ENCODE results near the gene HEBP2. TPM values are rescaled to one million over a fixed set of nuclear protein-coding genes. Genes with fewer than 3 reads are reported as not detected.

HEBP2 gene
- total RNA-seq, 2 donors from 2014 or later: 14.4 to 17.2 TPM

- Mint-ChIP-seq H3K9me3 (no peaks in the 10 kb centered on the region), H3K4me3 (no peak overlapping the region), H3K4me1 (ENCODE audit: low read depth in 2 of 2) (no peaks in the 10 kb centered on the region), H3K27ac (no peak overlapping the region), H3K36me3 (no peaks in the 10 kb centered on the region), H3K27me3 (peaks cover 0 to 5% of the 10 kb centered on the region in 2 donors)
- DNase-seq (ENCODE audit: low spot score): no peak
- peak in 1 of 2 donors; percentile 45 for ATAC-seq
Measured at GRCh38 chr6:138440758-138441357, 36.8 kb downstream of the HEBP2 start.

GRCh38 chr6:138441965-138442364 lies 37.9 kb downstream of the HEBP2 start:
- no peaks in the 10 kb centered on the region for H3K36me3 Mint-ChIP-seq
- no peak overlapping the region for H3K27ac Mint-ChIP-seq
- ATAC-seq: no peak
- no peak overlapping the region for H3K4me3 Mint-ChIP-seq
- no peaks in the 10 kb centered on the region for H3K9me3 Mint-ChIP-seq
- peaks cover 0 to 5% of the 10 kb centered on the region in 2 donors for H3K27me3 Mint-ChIP-seq
- H3K4me1 Mint-ChIP-seq (ENCODE audit: low read depth in 2 of 2): no peaks in the 10 kb centered on the region
- no peak for DNase-seq (ENCODE audit: low spot score)

GRCh38 chr6:138442663-138443062 lies 38.6 kb downstream of the HEBP2 start:
- Mint-ChIP-seq H3K4me1 (ENCODE audit: low read depth in 2 of 2) (no peaks in the 10 kb centered on the region), H3K4me3 (no peak overlapping the region), H3K9me3 (no peaks in the 10 kb centered on the region), H3K36me3 (no peaks in the 10 kb centered on the region), H3K27ac (no peak overlapping the region), H3K27me3 (peaks cover 0 to 5% of the 10 kb centered on the region in 2 donors)
- DNase-seq (ENCODE audit: low spot score): no peak
- no peak for ATAC-seq

GRCh38 chr6:138443979-138444378 lies 40.0 kb downstream of the HEBP2 start:
- no peak overlapping the region for H3K4me3 Mint-ChIP-seq
- DNase-seq (ENCODE audit: low spot score) (no peak), ATAC-seq (no peak)
- no peak overlapping the region for H3K27ac Mint-ChIP-seq
- H3K4me1 Mint-ChIP-seq (ENCODE audit: low read depth in 2 of 2): no peaks in the 10 kb centered on the region
- H3K27me3 Mint-ChIP-seq: peaks cover 0 to 5% of the 10 kb centered on the region in 2 donors
- no peaks in the 10 kb centered on the region for H3K9me3 Mint-ChIP-seq
- H3K36me3 Mint-ChIP-seq: no peaks in the 10 kb centered on the region

- Mint-ChIP-seq H3K27me3 (peaks cover 0 to 3% of the 10 kb centered on the region in 2 donors), H3K27ac (no peak overlapping the region), H3K36me3 (no peaks in the 10 kb centered on the region), H3K4me3 (no peak overlapping the region), H3K4me1 (ENCODE audit: low read depth in 2 of 2) (peaks cover 0 to 5% of the 10 kb centered on the region in 2 donors), H3K9me3 (no peaks in the 10 kb centered on the region)
- ATAC-seq (no peak), DNase-seq (ENCODE audit: low spot score) (no peak)
Measured at GRCh38 chr6:138446821-138447220, 42.8 kb downstream of the HEBP2 start.

GRCh38 chr6:138450445-138450844 lies 46.4 kb downstream of the HEBP2 start:
- no peak overlapping the region for H3K4me3 Mint-ChIP-seq
- ATAC-seq (peak in 1 of 2 donors; percentile 64), DNase-seq (ENCODE audit: low spot score) (no peak)
- H3K4me1 Mint-ChIP-seq (ENCODE audit: low read depth in 2 of 2): peaks cover 9 to 13% of the 10 kb centered on the region in 2 donors
- H3K27me3 Mint-ChIP-seq: no peaks in the 10 kb centered on the region
- H3K36me3 Mint-ChIP-seq: no peaks in the 10 kb centered on the region
- no peak overlapping the region for H3K27ac Mint-ChIP-seq
- H3K9me3 Mint-ChIP-seq: no peaks in the 10 kb centered on the region

GRCh38 chr6:138451043-138451442 lies 47.0 kb downstream of the HEBP2 start:
- H3K27ac Mint-ChIP-seq: no peak overlapping the region
- peaks cover 9 to 13% of the 10 kb centered on the region in 2 donors for H3K4me1 Mint-ChIP-seq (ENCODE audit: low read depth in 2 of 2)
- no peak for DNase-seq (ENCODE audit: low spot score)
- H3K4me3 Mint-ChIP-seq: no peak overlapping the region
- no peaks in the 10 kb centered on the region for H3K9me3 Mint-ChIP-seq
- no peaks in the 10 kb centered on the region for H3K36me3 Mint-ChIP-seq
- H3K27me3 Mint-ChIP-seq: no peaks in the 10 kb centered on the region
- ATAC-seq: no peak

- Mint-ChIP-seq H3K4me1 (ENCODE audit: low read depth in 2 of 2) (peaks cover 9 to 13% of the 10 kb centered on the region in 2 donors), H3K9me3 (no peaks in the 10 kb centered on the region), H3K4me3 (peak overlapping the region; percentile 59), H3K27me3 (no peaks in the 10 kb centered on the region), H3K27ac (peak overlapping the region in 1 of 2 donors; percentile 60), H3K36me3 (no peaks in the 10 kb centered on the region)
- DNase-seq (ENCODE audit: low spot score) (no peak), ATAC-seq (peak; percentile 73 to 78)
Measured at GRCh38 chr6:138454981-138455706, 51.1 kb downstream of the HEBP2 start.

- Mint-ChIP-seq H3K36me3 (no peaks in the 10 kb centered on the region), H3K27me3 (no peaks in the 10 kb centered on the region), H3K4me1 (ENCODE audit: low read depth in 2 of 2) (peaks cover 9% of the 10 kb centered on the region in 2 donors), H3K9me3 (no peaks in the 10 kb centered on the region), H3K4me3 (peak overlapping the region; percentile 59), H3K27ac (peak overlapping the region in 1 of 2 donors; percentile 60)
- DNase-seq (ENCODE audit: low spot score): no peak
- peak in 1 of 2 donors; percentile 56 for ATAC-seq
Measured at GRCh38 chr6:138455746-138456400, 51.9 kb downstream of the HEBP2 start.

- no peaks in the 10 kb centered on the region for H3K9me3 Mint-ChIP-seq
- ATAC-seq (no peak), DNase-seq (ENCODE audit: low spot score) (no peak)
- no peaks in the 10 kb centered on the region for H3K36me3 Mint-ChIP-seq
- H3K27ac Mint-ChIP-seq: peak overlapping the region in 1 of 2 donors; percentile 60
- peaks cover 9% of the 10 kb centered on the region in 2 donors for H3K4me1 Mint-ChIP-seq (ENCODE audit: low read depth in 2 of 2)
- no peaks in the 10 kb centered on the region for H3K27me3 Mint-ChIP-seq
- peak overlapping the region; percentile 59 for H3K4me3 Mint-ChIP-seq
Measured at GRCh38 chr6:138456401-138456790, 52.4 kb downstream of the HEBP2 start.

GRCh38 chr6:138461647-138462046 lies 57.6 kb downstream of the HEBP2 start:
- Mint-ChIP-seq H3K27me3 (peaks cover 0 to 2% of the 10 kb centered on the region in 2 donors), H3K9me3 (no peaks in the 10 kb centered on the region), H3K27ac (no peak overlapping the region), H3K4me1 (ENCODE audit: low read depth in 2 of 2) (peaks cover 0 to 6% of the 10 kb centered on the region in 2 donors), H3K36me3 (no peaks in the 10 kb centered on the region), H3K4me3 (no peak overlapping the region)
- ATAC-seq (no peak), DNase-seq (ENCODE audit: low spot score) (no peak)

GRCh38 chr6:138464085-138464484 lies 60.1 kb downstream of the HEBP2 start:
- ATAC-seq (no peak), DNase-seq (ENCODE audit: low spot score) (no peak)
- H3K9me3 Mint-ChIP-seq: no peaks in the 10 kb centered on the region
- no peak overlapping the region for H3K4me3 Mint-ChIP-seq
- H3K27me3 Mint-ChIP-seq: peaks cover 0 to 2% of the 10 kb centered on the region in 2 donors
- no peak overlapping the region for H3K27ac Mint-ChIP-seq
- no peaks in the 10 kb centered on the region for H3K36me3 Mint-ChIP-seq
- peaks cover 0 to 6% of the 10 kb centered on the region in 2 donors for H3K4me1 Mint-ChIP-seq (ENCODE audit: low read depth in 2 of 2)

GRCh38 chr6:138465007-138465645 lies 61.1 kb downstream of the HEBP2 start:
- no peak overlapping the region for H3K27ac Mint-ChIP-seq
- no peak overlapping the region for H3K4me3 Mint-ChIP-seq
- peak in 1 of 2 donors; percentile 79 for ATAC-seq
- no peaks in the 10 kb centered on the region for H3K9me3 Mint-ChIP-seq
- no peaks in the 10 kb centered on the region for H3K36me3 Mint-ChIP-seq
- peaks cover 0 to 2% of the 10 kb centered on the region in 2 donors for H3K27me3 Mint-ChIP-seq
- DNase-seq (ENCODE audit: low spot score): no peak
- H3K4me1 Mint-ChIP-seq (ENCODE audit: low read depth in 2 of 2): peaks cover 0 to 6% of the 10 kb centered on the region in 2 donors

All from natural killer cell treated with Interleukin-12 subunit alpha and Interleukin-12 subunit beta and Interleukin-15 and Interleukin-18, amount 100 ng/mL, for 72 hours (primary cell).